ENCODE data around the gene IQCM. TPM values are rescaled to one million over a fixed set of nuclear protein-coding genes. Genes with fewer than 3 reads are reported as not detected.

The IQCM gene
- total and polyA plus RNA-seq, 10 of the 15 experiments (the other 5 are each of a cell fraction or from before 2014, with no cell fraction given): not detected

GRCh38 chr4:149801416-149801815 lies 14.2 kb downstream of the IQCM start:
- ATAC-seq (no peak), DNase-seq (ENCODE audit: low read depth, low spot score) (no peak), FAIRE-seq (no peak)
- TF ChIP-seq RB1 (IDR thresholded peaks at IDR 0.05; ENCODE audit: borderline replicate concordance): no peak
- no peaks in the 10 kb centered on the region for H3K79me2 ChIP-seq (ENCODE audit: control insufficient read depth, insufficient read depth, low read length)
- intact Hi-C loops (cut with micrococcal nuclease; ENCODE audit: unreplicated experiment): no loop called here
- in situ Hi-C loops (cut with MboI): no loop called here
- WGBS (ENCODE audit: insufficient coverage, insufficient replicate concordance, low lambda C conversion rate, missing lambda C conversion rate): 0% methylated on average over 2 of the region's 2 CpGs
- no peak overlapping the region for H3K27ac ChIP-seq (ENCODE audit: control insufficient read depth, insufficient read depth)
- H3K4me3 ChIP-seq: no peak overlapping the region
- H3K27me3 ChIP-seq (replicated peaks in 1 of 2; ENCODE audit: control insufficient read depth in 2 of 2, insufficient read depth in 2 of 2, low read length in 1 of 2): no peaks in the 10 kb centered on the region
- H3K36me3 ChIP-seq (ENCODE audit: control insufficient read depth in 2 of 2, insufficient read depth in 2 of 2, low read length in 1 of 2): no peaks in the 10 kb centered on the region
- H3K4me1 ChIP-seq (ENCODE audit: control insufficient read depth, insufficient read depth, low read length): no peaks in the 10 kb centered on the region
- BruUV-seq (replicated peaks): no TSS peak
- RAD21 ChIA-PET (ENCODE audit: unreplicated experiment): no interaction called here
- POLR2A ChIA-PET: no interaction called here
- no peak overlapping the region for H3K9ac ChIP-seq (ENCODE audit: control insufficient read depth, insufficient read depth, low read length)
- no peak overlapping the region for H2AFZ ChIP-seq (ENCODE audit: control insufficient read depth, low read depth, low read length)
- H3K9me3 ChIP-seq (replicated peaks; ENCODE audit: control insufficient read depth, insufficient read depth, low read length): no peaks in the 10 kb centered on the region
- no peak overlapping the region for H3K4me2 ChIP-seq (ENCODE audit: control insufficient read depth, insufficient read depth)
- SMC1A ChIA-PET (ENCODE audit: uncharacterized antibody, unreplicated experiment): interaction anchor here (1.5 kb wide), 1 partner anchor 31 kb away, joined by 4 read pairs; no protein-coding TSS in a partner anchor
- CTCF ChIA-PET: no interaction called here
- H4K20me1 ChIP-seq (ENCODE audit: control insufficient read depth, insufficient read depth): no peaks in the 10 kb centered on the region

DNA sequence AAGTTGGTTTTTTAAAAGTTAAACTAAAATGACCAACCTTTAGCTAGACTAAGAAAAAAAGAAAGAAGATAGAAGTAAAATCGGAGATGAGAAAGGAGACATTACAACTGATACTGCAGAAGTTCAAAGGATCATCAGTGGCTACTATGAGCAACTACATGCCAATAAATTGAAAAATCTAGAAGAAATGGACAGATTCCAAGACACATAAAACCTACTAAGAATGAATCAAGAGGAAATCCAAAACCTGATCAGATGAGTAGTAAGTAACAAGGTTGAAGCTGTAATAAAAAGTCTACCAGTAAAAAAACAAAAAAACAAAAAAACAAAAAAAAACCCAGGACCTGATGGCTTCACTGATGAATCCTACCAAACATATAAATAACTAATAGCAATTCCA lies 16.1 kb downstream of the IQCM start:
- Histone ChIP-seq H3K4me1 (ENCODE audit: control insufficient read depth, insufficient read depth, low read length) (no peaks in the 10 kb centered on the region), H3K4me2 (ENCODE audit: control insufficient read depth, insufficient read depth) (no peak overlapping the region), H3K79me2 (ENCODE audit: control insufficient read depth, insufficient read depth, low read length) (no peaks in the 10 kb centered on the region), H4K20me1 (ENCODE audit: control insufficient read depth, insufficient read depth) (no peaks in the 10 kb centered on the region), H3K27me3 (replicated peaks in 1 of 2; ENCODE audit: control insufficient read depth in 2 of 2, insufficient read depth in 2 of 2, low read length in 1 of 2) (no peaks in the 10 kb centered on the region), H3K9ac (ENCODE audit: control insufficient read depth, insufficient read depth, low read length) (no peak overlapping the region), H3K27ac (ENCODE audit: control insufficient read depth, insufficient read depth) (no peak overlapping the region), H3K9me3 (replicated peaks; ENCODE audit: control insufficient read depth, insufficient read depth, low read length) (no peaks in the 10 kb centered on the region), H3K36me3 (ENCODE audit: control insufficient read depth in 2 of 2, insufficient read depth in 2 of 2, low read length in 1 of 2) (no peaks in the 10 kb centered on the region), H3K4me3 (no peak overlapping the region), H2AFZ (ENCODE audit: control insufficient read depth, low read depth, low read length) (no peak overlapping the region)
- no TSS peak for BruUV-seq (replicated peaks)
- FAIRE-seq (no peak), DNase-seq (ENCODE audit: low read depth, low spot score) (no peak), ATAC-seq (no peak)
- intact Hi-C loops (cut with micrococcal nuclease; ENCODE audit: unreplicated experiment): no loop called here
- ChIA-PET SMC1A (ENCODE audit: uncharacterized antibody, unreplicated experiment) (no interaction called here), CTCF (no interaction called here), RAD21 (ENCODE audit: unreplicated experiment) (no interaction called here), POLR2A (no interaction called here)
- 25% methylated on average over 1 of the region's 1 CpG for WGBS (ENCODE audit: insufficient coverage, insufficient replicate concordance, low lambda C conversion rate, missing lambda C conversion rate)
- in situ Hi-C loops (cut with MboI): no loop called here
- TF ChIP-seq ASH2L (IDR thresholded peaks at IDR 0.05; ENCODE audit: borderline replicate concordance, low read depth) (no peak), NRF1 (conservative IDR thresholded peaks at IDR 0.05; ENCODE audit: low read depth, low read length) (no peak), SREBF2 (IDR thresholded peaks at IDR 0.05; ENCODE audit: low read length) (no peak), TCF7 (IDR thresholded peaks at IDR 0.05; ENCODE audit: borderline replicate concordance) (no peak), CREM (IDR thresholded peaks at IDR 0.05; ENCODE audit: low read depth) (no peak), WRNIP1 (IDR thresholded peaks at IDR 0.05; ENCODE audit: borderline replicate concordance, low read depth, low read length) (no peak)
